NCI-H2227 treated with DMSO at 0.1 percent for 48 hours (cell line): Measurements from ENCODE around the gene CENPF.
"Not testable (repeated sequence)": the region's sequence is repeated elsewhere in the genome, so short reads cannot be mapped to it uniquely, and the experiment has no call there.

Experiments used
- DNase-seq: peaks from one replicate; lab custom pipeline; 2025; lab: John Stamatoyannopoulos, UW

The CENPF gene

GRCh38 chr1:214602764-214603657, at the start of gene CENPF:
CENPF (plus strand) TSS chr1:214603195; CDS start chr1:214613755, 10,560 bp downstream.
- peak; percentile 100 for DNase-seq

- DNase-seq = no peak
These were observed 44.9 kb upstream of the CENPF start for GRCh38 chr1:214557952-214558735.

- no peak for DNase-seq
These were observed 39.1 kb upstream of the CENPF start for GRCh38 chr1:214563881-214564280.

GRCh38 chr1:214565310-214565709, 37.7 kb upstream of the CENPF start:
- no peak for DNase-seq

GRCh38 chr1:214566158-214567104, 36.6 kb upstream of the CENPF start:
- DNase-seq = no peak

GRCh38 chr1:214567481-214567980, 35.5 kb upstream of the CENPF start:
- DNase-seq = no peak

- no peak for DNase-seq
These were observed 34.7 kb upstream of the CENPF start for GRCh38 chr1:214568328-214568727.

- no peak for DNase-seq
These were observed 33.5 kb upstream of the CENPF start for GRCh38 chr1:214569357-214570004.

GRCh38 chr1:214570442-214570841, 32.6 kb upstream of the CENPF start:
- no peak for DNase-seq

GRCh38 chr1:214571281-214571680, 31.7 kb upstream of the CENPF start:
- no peak for DNase-seq

- no peak for DNase-seq
These were observed 29.3 kb upstream of the CENPF start for GRCh38 chr1:214573386-214574318.

- no peak for DNase-seq
These were observed 28.2 kb upstream of the CENPF start for GRCh38 chr1:214574598-214575411.

GRCh38 chr1:214576120-214576519, 26.9 kb upstream of the CENPF start:
- DNase-seq = not testable (repeated sequence)

GRCh38 chr1:214579183-214579582, 23.8 kb upstream of the CENPF start:
- no peak for DNase-seq

GRCh38 chr1:214581785-214582184, 21.2 kb upstream of the CENPF start:
- DNase-seq = no peak

GRCh38 chr1:214582289-214582891, 20.6 kb upstream of the CENPF start:
- DNase-seq = no peak

GRCh38 chr1:214583113-214583512, 19.9 kb upstream of the CENPF start:
- no peak for DNase-seq

GRCh38 chr1:214583824-214584554, 19.0 kb upstream of the CENPF start:
- no peak for DNase-seq
